Upper lobe of right lung (tissue), 1 donor: Measurements from ENCODE around the gene PLCB4. TPM values are rescaled to one million over a fixed set of nuclear protein-coding genes. Genes with fewer than 3 reads are reported as not detected.

Experiments
- ATAC-seq: fragments of 200-7000 bp; cut with Tn5 transposase; one replicate; pipeline ENCODE4 v1.9.1; 2020; ENCODE audit warnings: mild to moderate bottlenecking, moderate library complexity
- DNase-seq: peaks from one replicate; pipeline ENCODE4 v3.0.0-alpha.2; 2020
- H3K27ac ChIP-seq: fragments of 200-600 bp; one replicate; pipeline ENCODE4 v1.8.0; 2022
- H3K27me3 ChIP-seq: fragments of 200-600 bp; one replicate; pipeline ENCODE4 v1.8.0; 2022; ENCODE audit warnings: mild to moderate bottlenecking
- H3K36me3 ChIP-seq: fragments of 200-600 bp; one replicate; pipeline ENCODE4 v1.8.0; 2022
- H3K4me1 ChIP-seq: fragments of 200-600 bp; one replicate; pipeline ENCODE4 v1.8.0; 2022
- H3K4me3 ChIP-seq: fragments of 200-600 bp; one replicate; pipeline ENCODE4 v1.8.0; 2022; ENCODE audit warnings: mild to moderate bottlenecking
- H3K9me3 ChIP-seq: fragments of 200-600 bp; one replicate; pipeline ENCODE4 v1.8.0; 2022
- intact Hi-C: fragments of 100-400 bp; cut with DNase I; formaldehyde crosslinking; loops from one replicate; pipeline ENCODE4 v1.11.0; 2022
- total RNA-seq: library from RNA; stranded (reverse); fragmentation: NEBNext Ultra II Directional; extraction: Animal tissue kit (Norgen Biotek cat#: 25700); gene quantifications from one replicate; pipeline ENCODE4 v1.2.1, GENCODE V29; 2021
- TF ChIP-seq, protein P1 (sequence below): fragments of 200-600 bp; IDR thresholded peaks from one replicate; pipeline ENCODE4 v1.8.0; 2022; ENCODE audit warnings: antibody characterized with exemption
- donor health status: DM: no; HTN: yes; CAD: no; lungs with severe emphysema.

PLCB4 gene
- total RNA-seq, 1 donor from 2014 or later = 7.9 TPM

DNA sequence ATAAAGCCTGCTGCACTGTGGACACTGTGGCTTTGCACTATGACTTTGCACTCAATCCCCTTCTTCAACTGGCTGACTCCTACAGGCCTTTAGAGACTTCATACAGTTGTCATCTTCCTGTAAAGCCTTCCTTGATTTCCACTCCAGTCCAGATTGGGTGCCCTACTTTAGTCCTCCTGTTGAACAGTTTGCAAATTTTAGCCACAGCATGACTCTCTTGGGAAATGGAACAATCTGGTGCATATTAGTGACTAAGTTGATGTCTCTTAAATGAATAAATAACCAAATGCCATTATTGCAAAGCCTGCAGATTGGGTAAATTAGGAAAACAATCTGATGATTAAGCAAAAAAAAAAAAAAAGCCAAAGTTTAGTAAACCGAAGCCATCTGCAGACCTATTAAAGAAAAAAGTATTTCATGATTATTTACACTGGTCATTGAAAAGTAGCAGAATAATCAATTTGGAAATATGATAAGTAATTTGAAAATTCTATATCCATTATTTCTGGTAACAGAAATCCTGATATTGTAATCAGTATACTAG, 12.6 kb downstream of the PLCB4 start:
- ATAC-seq (no peak), DNase-seq (no peak)
- Histone ChIP-seq H3K4me1 (no peaks in the 10 kb centered on the region), H3K27me3 (no peaks in the 10 kb centered on the region), H3K27ac (no peak overlapping the region), H3K36me3 (no peaks in the 10 kb centered on the region), H3K9me3 (no peaks in the 10 kb centered on the region), H3K4me3 (no peak overlapping the region)
- intact Hi-C loops = no loop called here
- TF ChIP-seq, protein P1, sequence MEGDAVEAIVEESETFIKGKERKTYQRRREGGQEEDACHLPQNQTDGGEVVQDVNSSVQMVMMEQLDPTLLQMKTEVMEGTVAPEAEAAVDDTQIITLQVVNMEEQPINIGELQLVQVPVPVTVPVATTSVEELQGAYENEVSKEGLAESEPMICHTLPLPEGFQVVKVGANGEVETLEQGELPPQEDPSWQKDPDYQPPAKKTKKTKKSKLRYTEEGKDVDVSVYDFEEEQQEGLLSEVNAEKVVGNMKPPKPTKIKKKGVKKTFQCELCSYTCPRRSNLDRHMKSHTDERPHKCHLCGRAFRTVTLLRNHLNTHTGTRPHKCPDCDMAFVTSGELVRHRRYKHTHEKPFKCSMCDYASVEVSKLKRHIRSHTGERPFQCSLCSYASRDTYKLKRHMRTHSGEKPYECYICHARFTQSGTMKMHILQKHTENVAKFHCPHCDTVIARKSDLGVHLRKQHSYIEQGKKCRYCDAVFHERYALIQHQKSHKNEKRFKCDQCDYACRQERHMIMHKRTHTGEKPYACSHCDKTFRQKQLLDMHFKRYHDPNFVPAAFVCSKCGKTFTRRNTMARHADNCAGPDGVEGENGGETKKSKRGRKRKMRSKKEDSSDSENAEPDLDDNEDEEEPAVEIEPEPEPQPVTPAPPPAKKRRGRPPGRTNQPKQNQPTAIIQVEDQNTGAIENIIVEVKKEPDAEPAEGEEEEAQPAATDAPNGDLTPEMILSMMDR = no peak

DNA sequence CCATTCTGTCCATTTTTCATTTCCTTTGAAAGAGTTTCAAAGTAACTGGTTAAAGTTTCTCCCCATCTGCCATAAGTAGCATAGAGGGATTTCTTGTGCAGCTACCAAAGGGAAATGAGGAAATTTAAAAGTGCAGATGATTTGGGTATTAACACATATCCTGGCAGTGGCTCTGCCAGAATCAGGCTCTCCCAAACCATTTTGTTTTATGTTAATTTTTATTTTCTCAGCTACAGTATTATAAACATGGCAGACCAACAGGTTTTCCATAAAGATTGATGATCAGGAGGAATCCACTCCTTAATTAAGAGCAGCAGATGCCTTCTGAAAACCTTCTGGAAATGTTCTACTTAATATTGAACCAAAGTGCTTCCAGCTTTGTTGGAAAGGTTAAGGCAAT, 13.9 kb downstream of the PLCB4 start:
- Histone ChIP-seq H3K4me1 (no peaks in the 10 kb centered on the region), H3K27me3 (no peaks in the 10 kb centered on the region), H3K4me3 (no peak overlapping the region), H3K9me3 (no peaks in the 10 kb centered on the region), H3K27ac (no peak overlapping the region), H3K36me3 (no peaks in the 10 kb centered on the region)
- no peak for ATAC-seq
- intact Hi-C loops = no loop called here
- no peak for DNase-seq
- TF ChIP-seq, protein P1 = no peak

DNA sequence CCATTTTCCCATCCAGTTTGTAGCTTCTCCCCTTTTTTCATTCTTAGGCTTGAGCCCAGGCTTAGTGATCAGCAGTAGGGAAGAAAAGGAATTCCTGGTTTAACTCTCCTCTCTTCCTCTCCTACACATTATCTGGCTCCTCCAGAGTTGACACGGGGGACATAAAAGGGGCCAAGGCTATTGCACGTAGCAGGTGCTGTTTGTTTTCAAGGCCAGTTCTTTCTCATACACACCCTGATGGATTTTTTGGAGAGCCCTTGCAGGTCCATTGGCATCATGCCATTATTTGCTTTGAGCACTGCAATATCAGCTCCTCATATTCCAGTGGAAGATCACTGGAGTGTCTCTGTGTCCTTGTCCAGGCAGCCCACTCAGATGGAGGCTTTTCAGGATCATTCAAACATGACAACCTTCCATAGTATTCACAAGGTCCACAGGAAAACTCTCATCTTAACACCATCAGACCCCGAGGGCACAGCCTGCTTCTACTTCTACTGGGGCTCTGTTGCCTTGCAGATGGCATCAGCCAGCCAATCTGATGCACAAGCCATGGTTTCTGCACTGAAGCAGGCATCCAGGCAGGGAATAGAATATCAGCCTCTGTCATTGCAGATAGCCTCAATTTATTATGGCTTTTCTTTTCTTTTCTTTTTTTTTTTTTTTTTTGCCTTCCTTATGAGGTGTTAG, 18.8 kb downstream of the PLCB4 start:
- Histone ChIP-seq H3K27me3 (no peaks in the 10 kb centered on the region), H3K4me3 (no peak overlapping the region), H3K4me1 (peaks cover 3% of the 10 kb centered on the region), H3K9me3 (no peaks in the 10 kb centered on the region), H3K36me3 (no peaks in the 10 kb centered on the region), H3K27ac (no peak overlapping the region)
- DNase-seq (no peak), ATAC-seq (no peak)
- intact Hi-C loops = no loop called here
- TF ChIP-seq, protein P1 = no peak

- Histone ChIP-seq H3K4me3 (no peak overlapping the region), H3K36me3 (no peaks in the 10 kb centered on the region), H3K4me1 (peaks cover 12% of the 10 kb centered on the region), H3K27me3 (no peaks in the 10 kb centered on the region), H3K27ac (no peak overlapping the region), H3K9me3 (no peaks in the 10 kb centered on the region)
- DNase-seq (no peak), ATAC-seq (no peak)
- TF ChIP-seq, protein P1 = no peak
- intact Hi-C loops = no loop called here
Observed at GRCh38 chr20:9088556-9088955, 19.7 kb downstream of the PLCB4 start.

GRCh38 chr20:9092113-9092512, 23.2 kb downstream of the PLCB4 start:
- H3K27ac ChIP-seq = peak overlapping the region; percentile 15
- no peak for ATAC-seq
- TF ChIP-seq, protein P1 = no peak
- no peaks in the 10 kb centered on the region for H3K9me3 ChIP-seq
- peaks cover 23% of the 10 kb centered on the region for H3K4me1 ChIP-seq
- no peak for DNase-seq
- intact Hi-C loops = no loop called here
- no peaks in the 10 kb centered on the region for H3K36me3 ChIP-seq
- no peak overlapping the region for H3K4me3 ChIP-seq
- H3K27me3 ChIP-seq = no peaks in the 10 kb centered on the region
